GM12891 (cell line): Measurements from ENCODE around the gene KRT81.

ENCODE experiments used
- POLR2A ChIP-seq: IDR thresholded peaks from 2 replicates; pipeline ENCODE4 v1.6.1; 2011; ENCODE audit warnings: low read depth, low read length, control low read depth
- POLR2AphosphoS5 ChIP-seq: IDR thresholded peaks from 2 replicates; pipeline ENCODE4 v1.6.1; 2011; ENCODE audit warnings: low read depth, low read length, control low read depth
- TAF1 ChIP-seq: IDR thresholded peaks from 2 replicates; pipeline ENCODE4 v1.6.1; 2011; ENCODE audit warnings: low read depth, low read length, control low read depth

DNA sequence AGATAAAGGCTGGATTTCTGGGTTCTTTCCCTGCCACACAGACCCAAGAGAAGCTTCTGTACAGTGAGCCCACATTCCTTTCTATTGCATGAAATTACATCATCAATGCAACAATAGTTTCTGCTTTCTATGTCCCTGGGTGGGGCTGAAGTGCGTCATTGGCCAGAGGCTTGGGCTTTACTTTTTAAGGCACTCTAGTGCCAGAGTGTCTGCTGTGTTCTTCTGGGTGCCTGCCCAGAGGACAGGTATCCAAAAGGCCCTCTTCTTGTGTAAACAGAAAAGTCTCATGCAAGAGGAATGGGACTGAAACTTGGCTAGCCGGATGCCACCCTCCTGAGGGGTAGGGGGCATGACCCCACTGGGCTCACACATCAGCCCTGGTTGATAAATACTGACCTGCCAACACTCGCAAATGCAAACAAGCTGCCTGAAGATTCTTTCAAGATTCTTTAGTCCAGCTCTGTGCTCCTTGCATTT lies 11.0 kb downstream of the KRT81 start:
- TF ChIP-seq POLR2A (no peak), POLR2AphosphoS5 (no peak), TAF1 (no peak)
